Stimulated activated CD4-positive, alpha-beta T cell treated with anti-CD3 and anti-CD28 coated beads, Interleukin-12 subunit alpha, Interleukin-12 subunit beta, amount 100 ng/mL, for 4 hours (primary cell): Measurements from ENCODE around the gene ASTN2.

ENCODE experiments used
- DNase-seq: peaks from one replicate; pipeline ENCODE4 v3.0.0-alpha.2; 2020

The ASTN2 gene

GRCh38 chr9:117413346-117414219, 1.3 kb downstream of the ASTN2 start:
- no peak for DNase-seq

- no peak for DNase-seq
Measured at GRCh38 chr9:117412841-117413240, 2.0 kb downstream of the ASTN2 start.

GRCh38 chr9:117412006-117412715, 2.7 kb downstream of the ASTN2 start:
- DNase-seq = no peak

- DNase-seq = no peak
Measured at GRCh38 chr9:117411547-117411946, 3.3 kb downstream of the ASTN2 start.

GRCh38 chr9:117409321-117409720, 5.5 kb downstream of the ASTN2 start:
- no peak for DNase-seq

- no peak for DNase-seq
Measured at GRCh38 chr9:117407436-117408022, 7.3 kb downstream of the ASTN2 start.

- DNase-seq = no peak
Measured at GRCh38 chr9:117405950-117406705, 8.7 kb downstream of the ASTN2 start.

- DNase-seq = no peak
Measured at GRCh38 chr9:117403848-117404247, 11.0 kb downstream of the ASTN2 start.

GRCh38 chr9:117403403-117403811, 11.4 kb downstream of the ASTN2 start:
- DNase-seq = no peak

- no peak for DNase-seq
Measured at GRCh38 chr9:117400171-117400570, 14.7 kb downstream of the ASTN2 start.

GRCh38 chr9:117395151-117395650, 19.7 kb downstream of the ASTN2 start:
- no peak for DNase-seq

GRCh38 chr9:117394655-117395054, 20.2 kb downstream of the ASTN2 start:
- DNase-seq = no peak

- DNase-seq = no peak
Measured at GRCh38 chr9:117392992-117393391, 21.9 kb downstream of the ASTN2 start.

GRCh38 chr9:117387422-117387821, 27.4 kb downstream of the ASTN2 start:
- DNase-seq = no peak

GRCh38 chr9:117379341-117379740, 35.5 kb downstream of the ASTN2 start:
- DNase-seq = no peak

GRCh38 chr9:117377046-117377445, 37.8 kb downstream of the ASTN2 start:
- DNase-seq = no peak

GRCh38 chr9:117375956-117376355, 38.9 kb downstream of the ASTN2 start:
- no peak for DNase-seq

- DNase-seq = no peak
Measured at GRCh38 chr9:117374076-117374725, 40.7 kb downstream of the ASTN2 start.

- no peak for DNase-seq
Measured at GRCh38 chr9:117368684-117369230, 46.1 kb downstream of the ASTN2 start.

- no peak for DNase-seq
Measured at GRCh38 chr9:117365438-117365837, 49.4 kb downstream of the ASTN2 start.

- DNase-seq = no peak
Measured at GRCh38 chr9:117363006-117363405, 51.9 kb downstream of the ASTN2 start.

- no peak for DNase-seq
Measured at GRCh38 chr9:117359910-117360309, 54.9 kb downstream of the ASTN2 start.
